K562 (cell line): ENCODE data around the gene SLC26A11. TPM values are rescaled to one million over a fixed set of nuclear protein-coding genes. Genes with fewer than 3 reads are reported as not detected.

Experiments
- ATAC-seq: fragments of 200-7000 bp; cut with Tn5 transposase; 3 replicates; pipeline ENCODE4 v1.9.1; 2020; ENCODE audit warnings: moderate library complexity
- BruUV-seq: library from RNA; stranded (reverse); fragments of 400-500 nt; replicated peaks from 2 replicates; lab custom pipeline; 2021; lab: Mats Ljungman, UMichigan
- CTCF ChIA-PET: fragments of 300-600 bp; formaldehyde crosslinking; extraction: SDS; loops from one replicate; lab custom pipeline; 2021; ENCODE audit warnings: low intra/inter-chr PET ratio; lab: Yijun Ruan, JAX
- POLR2A ChIA-PET: fragments of 300-600, 350-650 bp; sonication (Branson Sonifier 250); formaldehyde crosslinking; extraction: SDS; loops from one replicate; lab custom pipeline; 2021; ENCODE audit warnings: antibody characterized with exemption, inconsistent platforms; lab: Yijun Ruan, JAX
- DNase-seq, 4 experiments: peaks; one replicate each; pipeline versions ENCODE4 v3.0.0 to v3.0.0-alpha.2; 2011 to 2018; ENCODE audit warnings: low spot score in 3 of 4, mixed read lengths in 3 of 4; ENCODE audit errors: extremely low read depth in 1 of 4
- FAIRE-seq: peaks from 2 replicates; lab custom pipeline; 2011; peaks lifted over from hg19 to GRCh38; lab: Jason Lieb, UNC
- H2AFZ ChIP-seq: 2 replicates; pipeline ENCODE4 v1.6.0; 2011; ENCODE audit warnings: low read depth, low read length, control low read depth, inconsistent platforms
- H3K27ac ChIP-seq: fragments of 200-600 bp; 3 replicates; pipeline ENCODE4 v1.8.0; 2011; ENCODE audit warnings: low read depth, mild to moderate bottlenecking, control low read depth, inconsistent platforms, low read length, moderate library complexity, mixed read lengths; ENCODE audit errors: extremely low read depth
- H3K27me3 ChIP-seq, 2 experiments: fragments of 300-600 bp in 1 of 2; 2 replicates in 1 of 2; 3 replicates in 1 of 2; pipeline versions ENCODE4 v1.6.0 to v1.8.0; 2011; ENCODE audit warnings: inconsistent platforms in 2 of 2, low read length in 2 of 2, mild to moderate bottlenecking in 1 of 2, mixed read lengths in 1 of 2, moderate library complexity in 1 of 2; ENCODE audit not compliant: control insufficient read depth in 2 of 2, insufficient read depth in 2 of 2
- H3K36me3 ChIP-seq: fragments of 300-600 bp; 3 replicates; pipeline ENCODE4 v1.8.0; 2011; ENCODE audit warnings: mild to moderate bottlenecking, low read length, inconsistent platforms; ENCODE audit not compliant: control insufficient read depth, insufficient read depth
- H3K4me1 ChIP-seq, 2 experiments: fragments of 200-600 bp in 1 of 2; replicated peaks in 1 of 2; 2 replicates in 1 of 2; 3 replicates in 1 of 2; pipeline versions ENCODE4 v1.5.1 to v1.8.0; 2011; ENCODE audit warnings: inconsistent platforms in 2 of 2, low read length in 2 of 2, mild to moderate bottlenecking in 1 of 2, mixed read lengths in 1 of 2, moderate library complexity in 1 of 2; ENCODE audit not compliant: control insufficient read depth in 2 of 2, insufficient read depth in 2 of 2
- H3K4me2 ChIP-seq: 2 replicates; pipeline ENCODE4 v1.6.1; 2011; ENCODE audit warnings: low read length, control low read depth, inconsistent platforms, mixed read lengths; ENCODE audit not compliant: insufficient read depth
- H3K4me3 ChIP-seq: fragments of 200-600 bp; sonication (generic), shearing (Covaris generic); 2 replicates; pipeline ENCODE4 v1.5.1; 2016; ENCODE audit warnings: control low read depth, inconsistent platforms
- H3K79me2 ChIP-seq: fragments of 200-600 bp; 3 replicates; pipeline ENCODE4 v1.8.0; 2011; ENCODE audit warnings: low read length, inconsistent platforms; ENCODE audit not compliant: control insufficient read depth, insufficient read depth
- H3K9ac ChIP-seq, 2 experiments: 2 replicates each; pipeline versions ENCODE4 v1.6.0 to v1.6.1; 2011; ENCODE audit warnings: low read depth in 2 of 2, low read length in 2 of 2, control low read depth in 1 of 2, inconsistent platforms in 1 of 2, mild to moderate bottlenecking in 1 of 2, mixed read lengths in 1 of 2; ENCODE audit not compliant: insufficient read depth in 1 of 2
- H3K9me1 ChIP-seq: one replicate; pipeline ENCODE4 v1.6.0; 2011; ENCODE audit warnings: inconsistent platforms, mild to moderate bottlenecking, low read length, moderate library complexity; ENCODE audit not compliant: control insufficient read depth, insufficient read depth
- H3K9me3 ChIP-seq: replicated peaks from 2 replicates; pipeline ENCODE4 v1.5.1; 2011; ENCODE audit warnings: low read depth, low read length, inconsistent platforms; ENCODE audit not compliant: control insufficient read depth, insufficient read depth
- H4K20me1 ChIP-seq: replicated peaks from 2 replicates; pipeline ENCODE4 v1.6.1; 2011; ENCODE audit warnings: low read length, inconsistent platforms, mixed read lengths; ENCODE audit not compliant: control insufficient read depth, insufficient read depth
- MEF2A ChIP-seq: IDR thresholded peaks from 2 replicates; pipeline ENCODE4 v1.6.1; 2011; ENCODE audit warnings: low read depth, mild to moderate bottlenecking, low read length, moderate library complexity; ENCODE audit not compliant: control insufficient read depth
- RBM17 ChIP-seq: fragments of 200-400 bp; formaldehyde crosslinking; IDR thresholded peaks from 2 replicates; pipeline ENCODE4 v1.6.1; 2017; ENCODE audit warnings: low read depth, mild to moderate bottlenecking, low read length, borderline replicate concordance
- ZNF75A ChIP-seq: fragments of 450-650 bp; formaldehyde crosslinking; IDR thresholded peaks from 2 replicates; pipeline ENCODE4 v1.4.0; 2020; ENCODE audit warnings: mild to moderate bottlenecking
- WGBS: fragments of 100-300 bp; shearing (Covaris generic); methylation state at CpG from one replicate; pipeline ENCODE4 v1.1.6; 2016; ENCODE audit warnings: low coverage, mixed read lengths; ENCODE audit not compliant: insufficient coverage; ENCODE audit errors: missing lambda C conversion rate; 5-methylcytosine and 5-hydroxymethylcytosine counted together
- in situ Hi-C: fragments of 300-500 bp; cut with MboI; formaldehyde crosslinking; loops from 4 replicates; pipeline ENCODE4 v1.15.0; 2018; ENCODE audit warnings: inconsistent platforms, mixed read lengths
- intact Hi-C: fragments of 100-400 bp; cut with micrococcal nuclease; formaldehyde crosslinking; loops from 2 replicates; pipeline ENCODE4 v1.14.2; 2022
- polyA plus RNA-seq, 8 experiments: library from polyadenylated mRNA; depleted of rRNA in 4 of 8; stranded (reverse) in 5 of 8; unstranded in 3 of 8; fragments of >200 nt; fragmentation: Nextera tagmentation in 2 of 8; fragmentation: Illumina TruSeq in 1 of 8; extraction: Ambion mirVana in 2 of 8; extraction: Trizol in 1 of 8; gene quantifications; 2 replicates each; pipeline versions ENCODE4 v1.2.1 to v1.2.3, GENCODE V29; 2011 to 2014; ENCODE audit warnings: inconsistent platforms in 1 of 8, missing spikeins in 1 of 8
- total RNA-seq, 7 experiments: library from RNA; depleted of rRNA in 6 of 7; stranded (reverse); fragments of >200 nt in 6 of 7; fragmentation: Illumina TruSeq in 2 of 7; extraction: Trizol in 2 of 7; gene quantifications; 2 replicates each; pipeline versions ENCODE4 v1.2.1 to v1.2.3, GENCODE V29; 2011 to 2021; ENCODE audit warnings: low replicate concordance in 1 of 7
- TF ChIP-seq, protein P1 (sequence below): fragments of 250-450 bp; sonication (Bioruptor Pico); IDR thresholded peaks from 2 replicates; pipeline ENCODE4 v1.5.0; 2020; ENCODE audit warnings: mild to moderate bottlenecking, borderline replicate concordance
- TF ChIP-seq, protein P2 (sequence below), 2 experiments: fragments of 200-800 bp in 1 of 2; sonication (Bioruptor generic) in 1 of 2; sonication (generic) in 1 of 2; formaldehyde crosslinking in 1 of 2; IDR thresholded peaks in 1 of 2; conservative IDR thresholded peaks in 1 of 2; 2 replicates each; pipeline versions ENCODE4 v1.5.0 to v1.6.1; 2016 to 2020; ENCODE audit warnings: missing compliant biosample characterization in 1 of 2, missing genetic modification characterization in 1 of 2, missing genetic modification reagents in 1 of 2
- TF ChIP-seq, protein P3 (sequence below): fragments of 450-650 bp; IDR thresholded peaks from 2 replicates; pipeline ENCODE4 v1.6.1; 2016; ENCODE audit warnings: missing biosample characterization, missing genetic modification characterization

SLC26A11 gene
- total and polyA plus RNA-seq, 9 of the 15 experiments (the other 6 are each of a cell fraction or from before 2014, with no cell fraction given): 0.06 to 3.1 (median 1.2) TPM; not detected in 1

DNA sequence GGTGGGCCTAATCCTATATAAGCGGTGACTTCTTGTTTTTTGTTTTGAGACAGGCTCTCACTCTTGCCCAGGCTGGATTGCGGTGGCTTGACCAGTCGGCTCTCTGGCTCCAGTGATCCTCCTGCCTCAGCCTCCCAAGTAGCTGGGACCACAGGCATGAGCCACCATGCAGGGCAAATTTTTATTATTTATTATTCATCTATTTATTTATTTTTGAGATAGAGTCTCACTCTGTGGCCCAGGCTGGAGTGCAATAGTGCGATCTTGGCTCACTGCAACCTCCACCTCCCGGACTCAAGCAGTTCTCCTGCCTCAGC, 35.8 kb downstream of the SLC26A11 start:
- Histone ChIP-seq H3K4me3 (no peak overlapping the region), H4K20me1 (no peaks in the 10 kb centered on the region), H3K36me3 (no peaks in the 10 kb centered on the region), H2AFZ (peak overlapping the region; percentile 73), H3K4me1 (peaks cover 65 to 70% of the 10 kb centered on the region in 2 experiments), H3K27me3 (no peaks in the 10 kb centered on the region), H3K9me3 (no peaks in the 10 kb centered on the region), H3K9ac (peak overlapping the region; percentile 61 to 76), H3K4me2 (peak overlapping the region; percentile 51), H3K9me1 (no peaks in the 10 kb centered on the region), H3K27ac (peak overlapping the region; percentile 97), H3K79me2 (peaks cover 8% of the 10 kb centered on the region; the same call in 2 of the 3 replicates)
- intact Hi-C loops: no loop called here
- FAIRE-seq (no peak), DNase-seq (no peak), ATAC-seq (no peak)
- ChIA-PET CTCF (no interaction called here), POLR2A (interaction anchor here (0.6 kb wide), 1 partner anchor 41 kb away, joined by 3 read pairs; no protein-coding TSS in a partner anchor)
- BruUV-seq: no TSS peak
- TF ChIP-seq, protein P1, sequence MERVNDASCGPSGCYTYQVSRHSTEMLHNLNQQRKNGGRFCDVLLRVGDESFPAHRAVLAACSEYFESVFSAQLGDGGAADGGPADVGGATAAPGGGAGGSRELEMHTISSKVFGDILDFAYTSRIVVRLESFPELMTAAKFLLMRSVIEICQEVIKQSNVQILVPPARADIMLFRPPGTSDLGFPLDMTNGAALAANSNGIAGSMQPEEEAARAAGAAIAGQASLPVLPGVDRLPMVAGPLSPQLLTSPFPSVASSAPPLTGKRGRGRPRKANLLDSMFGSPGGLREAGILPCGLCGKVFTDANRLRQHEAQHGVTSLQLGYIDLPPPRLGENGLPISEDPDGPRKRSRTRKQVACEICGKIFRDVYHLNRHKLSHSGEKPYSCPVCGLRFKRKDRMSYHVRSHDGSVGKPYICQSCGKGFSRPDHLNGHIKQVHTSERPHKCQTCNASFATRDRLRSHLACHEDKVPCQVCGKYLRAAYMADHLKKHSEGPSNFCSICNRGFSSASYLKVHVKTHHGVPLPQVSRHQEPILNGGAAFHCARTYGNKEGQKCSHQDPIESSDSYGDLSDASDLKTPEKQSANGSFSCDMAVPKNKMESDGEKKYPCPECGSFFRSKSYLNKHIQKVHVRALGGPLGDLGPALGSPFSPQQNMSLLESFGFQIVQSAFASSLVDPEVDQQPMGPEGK (CRISPR knock-in tag): no peak
- TF ChIP-seq, protein P2, sequence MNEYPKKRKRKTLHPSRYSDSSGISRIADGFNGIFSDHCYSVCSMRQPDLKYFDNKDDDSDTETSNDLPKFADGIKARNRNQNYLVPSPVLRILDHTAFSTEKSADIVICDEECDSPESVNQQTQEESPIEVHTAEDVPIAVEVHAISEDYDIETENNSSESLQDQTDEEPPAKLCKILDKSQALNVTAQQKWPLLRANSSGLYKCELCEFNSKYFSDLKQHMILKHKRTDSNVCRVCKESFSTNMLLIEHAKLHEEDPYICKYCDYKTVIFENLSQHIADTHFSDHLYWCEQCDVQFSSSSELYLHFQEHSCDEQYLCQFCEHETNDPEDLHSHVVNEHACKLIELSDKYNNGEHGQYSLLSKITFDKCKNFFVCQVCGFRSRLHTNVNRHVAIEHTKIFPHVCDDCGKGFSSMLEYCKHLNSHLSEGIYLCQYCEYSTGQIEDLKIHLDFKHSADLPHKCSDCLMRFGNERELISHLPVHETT (CRISPR knock-in tag; conservative IDR thresholded peaks at IDR 0.05 in 1 of 2, IDR thresholded peaks at IDR 0.05 in 1 of 2): 0 out of 4 replicates have a peak, but pooled peaks of 1 of the 2 experiments have one; percentile 2
- no peak for TF ChIP-seq RBM17
- TF ChIP-seq ZNF75A (CRISPR knock-in tag): no peak
- TF ChIP-seq, protein P3, sequence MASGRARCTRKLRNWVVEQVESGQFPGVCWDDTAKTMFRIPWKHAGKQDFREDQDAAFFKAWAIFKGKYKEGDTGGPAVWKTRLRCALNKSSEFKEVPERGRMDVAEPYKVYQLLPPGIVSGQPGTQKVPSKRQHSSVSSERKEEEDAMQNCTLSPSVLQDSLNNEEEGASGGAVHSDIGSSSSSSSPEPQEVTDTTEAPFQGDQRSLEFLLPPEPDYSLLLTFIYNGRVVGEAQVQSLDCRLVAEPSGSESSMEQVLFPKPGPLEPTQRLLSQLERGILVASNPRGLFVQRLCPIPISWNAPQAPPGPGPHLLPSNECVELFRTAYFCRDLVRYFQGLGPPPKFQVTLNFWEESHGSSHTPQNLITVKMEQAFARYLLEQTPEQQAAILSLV (tag): no peak
- no peak for TF ChIP-seq MEF2A
- in situ Hi-C loops: no loop called here
- WGBS: 60% methylated on average over 5 of the region's 5 CpGs
